22Rv1 (cell line): ENCODE measurements around the gene TLE3.

Experiments used
- H3K27ac ChIP-seq: fragments of 450-650 bp; 2 replicates; pipeline ENCODE4 v1.5.1; 2017
- CTCF ChIP-seq: fragments of 450-650 bp; IDR thresholded peaks from 2 replicates; pipeline ENCODE4 v1.5.1; 2017; ENCODE audit warnings: mild to moderate bottlenecking
- ZFX ChIP-seq: fragments of 450-650 bp; IDR thresholded peaks from 2 replicates; pipeline ENCODE4 v1.6.1; 2017; ENCODE audit warnings: antibody characterized with exemption, borderline replicate concordance

TLE3 gene

GRCh38 chr15:70097321-70098152 lies at the start of gene TLE3:
TSS of gene TLE3 (minus strand) at chr15:70097917. CDS start at chr15:70096798, 1,119 bp downstream.
- no peak for TF ChIP-seq ZFX
- TF ChIP-seq CTCF, result peak; percentile 52
- H3K27ac ChIP-seq, result peak within 1 kb of the TSS; percentile 96

GRCh38 chr15:70147178-70147760 lies 49.6 kb upstream of the TLE3 start:
- no peak for TF ChIP-seq CTCF
- no peak for TF ChIP-seq ZFX

GRCh38 chr15:70146771-70147170 lies 49.1 kb upstream of the TLE3 start:
- TF ChIP-seq CTCF (no peak), ZFX (no peak)
- H3K27ac ChIP-seq, result no peak overlapping the region

More at GRCh38 chr15:70147178-70147760, 49.6 kb upstream of the TLE3 start:
- H3K27ac ChIP-seq, result no peak overlapping the region

GRCh38 chr15:70146162-70146561 lies 48.4 kb upstream of the TLE3 start:
- TF ChIP-seq CTCF (no peak), ZFX (no peak)

GRCh38 chr15:70145261-70145660 lies 47.5 kb upstream of the TLE3 start:
- H3K27ac ChIP-seq, result no peak overlapping the region
- TF ChIP-seq ZFX (no peak), CTCF (no peak)

More at GRCh38 chr15:70146162-70146561, 48.4 kb upstream of the TLE3 start:
- no peak overlapping the region for H3K27ac ChIP-seq

- H3K27ac ChIP-seq, result no peak overlapping the region
- TF ChIP-seq ZFX (no peak), CTCF (no peak)
These were observed 44.8 kb upstream of the TLE3 start for GRCh38 chr15:70142322-70143191.

- TF ChIP-seq CTCF, result no peak
- H3K27ac ChIP-seq, result no peak overlapping the region
These were observed 44.3 kb upstream of the TLE3 start for GRCh38 chr15:70142072-70142321.
